HPDE6-E6E7 (cell line): ENCODE results near the gene NCR3LG1.
"Not testable (repeated sequence)": the region's sequence is repeated elsewhere in the genome, so short reads cannot be mapped to it uniquely, and the experiment has no call there.

Experiments
- DNase-seq: peaks from one replicate; pipeline ENCODE4 v3.0.0; 2011; ENCODE audit warnings: missing footprints; ENCODE audit errors: extremely low spot score

Gene NCR3LG1

GRCh38 chr11:17411418-17411817 is 59.8 kb downstream of the NCR3LG1 start:
- no peak for DNase-seq

- DNase-seq: no peak
Measured at GRCh38 chr11:17412488-17413180, 61.0 kb downstream of the NCR3LG1 start.

DNA sequence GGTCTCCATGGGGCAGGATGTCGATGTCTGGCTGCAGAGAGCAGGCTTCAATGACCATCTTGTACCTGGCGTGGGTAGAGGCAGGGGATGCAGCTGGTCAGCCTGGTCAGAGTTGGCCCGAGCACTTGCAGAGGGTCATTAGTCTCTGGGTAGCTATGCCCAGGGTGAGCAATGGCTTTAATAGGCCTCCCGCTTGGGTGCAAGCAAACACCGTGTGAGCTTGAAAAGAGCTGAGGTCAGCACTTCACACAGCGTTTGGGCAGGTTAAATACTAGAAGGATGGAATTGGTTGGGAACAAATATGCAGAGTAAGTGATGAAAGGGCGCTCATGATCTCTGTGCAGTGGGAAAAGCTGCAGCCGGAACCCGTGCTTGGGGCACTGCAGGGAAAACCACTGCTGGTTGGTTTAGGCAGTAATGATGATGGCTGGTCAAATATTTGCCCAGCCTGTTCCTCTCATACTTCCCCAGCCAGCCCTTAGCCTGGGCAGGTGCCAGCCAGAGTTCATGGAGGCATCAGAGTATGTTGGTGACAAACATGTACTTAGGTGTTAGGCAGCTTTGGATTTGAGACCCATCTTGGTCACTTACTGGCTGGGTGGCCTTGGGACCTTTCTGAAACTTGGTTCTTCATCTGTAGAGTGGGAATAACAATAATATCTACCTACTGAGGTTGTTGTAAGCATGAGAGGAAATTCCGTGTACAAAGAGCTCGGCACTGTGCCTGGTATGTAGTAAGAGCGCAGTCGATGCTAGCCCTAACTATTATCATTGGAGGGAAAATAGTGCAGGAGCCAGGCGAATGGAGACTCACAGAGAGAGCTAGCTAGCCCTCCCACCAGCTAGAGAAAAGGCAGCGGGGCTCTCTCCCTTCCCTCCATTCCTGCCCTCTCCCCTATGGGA is 62.1 kb downstream of the NCR3LG1 start:
- no peak for DNase-seq

GRCh38 chr11:17414317-17414737 is 62.7 kb downstream of the NCR3LG1 start:
- DNase-seq: no peak

DNA sequence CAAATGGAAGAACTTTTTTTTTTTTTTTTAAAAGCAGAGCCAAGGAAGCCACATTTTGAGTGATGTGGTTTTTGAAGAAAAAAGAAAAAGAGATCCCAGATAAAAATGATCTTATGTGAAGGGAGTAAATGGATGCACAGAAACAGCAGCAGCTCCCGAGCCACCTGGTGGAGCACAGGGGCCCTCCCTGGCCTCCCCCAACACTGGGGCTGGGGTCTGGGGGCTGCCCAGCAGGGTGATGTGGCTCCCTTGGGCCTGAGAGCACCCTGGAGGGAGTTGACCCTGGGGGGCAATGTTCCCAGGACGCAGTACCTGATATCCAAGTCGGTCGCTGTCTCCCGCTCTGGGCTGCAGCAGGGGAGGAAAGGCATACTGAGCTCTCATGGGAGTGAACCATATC is 63.4 kb downstream of the NCR3LG1 start:
- no peak for DNase-seq

DNA sequence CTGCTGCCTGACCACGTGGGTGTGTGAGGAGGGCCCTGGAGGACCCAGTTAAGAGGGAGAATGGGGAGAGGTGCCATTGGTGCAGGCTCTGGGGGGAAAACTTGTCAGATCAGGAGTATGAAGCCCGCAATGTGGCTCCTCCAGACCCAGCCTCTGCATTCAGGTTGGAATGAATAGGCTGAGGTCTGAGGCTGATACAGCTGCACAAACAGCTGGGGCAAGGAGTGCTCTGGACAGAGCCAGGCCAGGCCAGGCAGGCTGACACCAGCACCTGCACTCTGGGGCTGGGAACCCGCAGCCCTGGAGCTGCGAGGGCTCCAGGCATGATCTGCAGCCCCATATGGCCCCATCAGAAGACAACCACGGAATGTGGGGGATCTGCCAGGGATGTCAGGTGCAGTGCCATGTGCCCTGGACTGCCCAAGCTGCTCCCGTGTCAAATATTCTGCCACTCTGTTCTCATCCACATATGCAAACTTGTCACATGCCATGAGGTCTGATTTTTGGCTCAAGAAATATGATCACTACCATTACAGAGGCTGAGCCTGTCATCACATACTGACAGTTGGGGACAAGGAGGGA is 64.0 kb downstream of the NCR3LG1 start:
- DNase-seq: no peak

- no peak for DNase-seq
Measured at GRCh38 chr11:17416492-17416891, 64.9 kb downstream of the NCR3LG1 start.

- DNase-seq: no peak
Measured at GRCh38 chr11:17418444-17419081, 67.0 kb downstream of the NCR3LG1 start.

- DNase-seq: no peak
Measured at GRCh38 chr11:17421781-17422180, 70.2 kb downstream of the NCR3LG1 start.

- DNase-seq: no peak
Measured at GRCh38 chr11:17423533-17424310, 72.1 kb downstream of the NCR3LG1 start.

DNA sequence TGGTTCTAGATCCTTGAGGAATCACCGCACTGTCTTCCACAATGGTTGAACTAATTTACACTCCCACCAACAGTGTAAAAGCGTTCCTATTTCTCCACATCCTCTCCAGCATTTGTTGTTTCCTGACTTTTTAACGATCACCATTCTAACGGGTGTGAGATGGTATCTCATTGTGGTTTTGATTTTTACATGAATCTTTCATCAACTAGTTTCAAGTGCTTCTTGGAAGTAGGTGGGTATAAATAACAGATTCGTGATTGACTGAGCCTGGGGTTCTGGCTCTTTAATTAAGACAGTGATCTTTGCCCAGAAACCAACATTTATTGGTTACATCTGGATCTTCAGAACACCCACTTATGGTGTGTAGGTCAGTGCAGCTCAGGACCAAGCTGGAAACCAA is 74.6 kb downstream of the NCR3LG1 start:
- not testable (repeated sequence) for DNase-seq
